Heart left ventricle (tissue), 16 donors: ENCODE measurements around the gene SPARC. TPM values are rescaled to one million over a fixed set of nuclear protein-coding genes. Genes with fewer than 3 reads are reported as not detected.
"Not testable (repeated sequence)": the region's sequence is repeated elsewhere in the genome, so short reads cannot be mapped to it uniquely, and the experiment has no call there.

ENCODE experiments used
- ATAC-seq, 4 donors: fragments of 200-7000 bp; cut with Tn5 transposase; one replicate each; pipeline ENCODE4 v1.9.1; 2020 to 2022; ENCODE audit warnings: moderate library complexity in 4 of 4, mild to moderate bottlenecking in 3 of 4, moderate number of reproducible peaks in 1 of 4
- DNase-seq, 5 donors: peaks; one replicate each; pipeline ENCODE4 v3.0.0-alpha.2; 2020
- H3K27ac ChIP-seq, 12 donors: fragments of 200-600 bp; sonication (generic) in 4 of 12; one replicate each; pipeline versions ENCODE4 v1.5.0 to v1.8.0; 2016 to 2022; ENCODE audit warnings: mild to moderate bottlenecking in 2 of 12
- H3K27me3 ChIP-seq, 9 donors: fragments of 200-600 bp; sonication (generic) in 2 of 9; one replicate each; pipeline versions ENCODE4 v1.5.1 to v1.8.0; 2016 to 2022; ENCODE audit warnings: mild to moderate bottlenecking in 3 of 9
- H3K36me3 ChIP-seq, 9 donors: fragments of 200-600 bp; sonication (generic) in 2 of 9; one replicate each; pipeline versions ENCODE4 v1.5.0 to v1.8.0; 2018 to 2022; ENCODE audit warnings: mild to moderate bottlenecking in 2 of 9
- H3K4me1 ChIP-seq, 12 donors: fragments of 200-600 bp; sonication (generic) in 4 of 12; one replicate each; pipeline versions ENCODE4 v1.5.0 to v1.8.0; 2016 to 2022; ENCODE audit warnings: mild to moderate bottlenecking in 3 of 12
- H3K4me3 ChIP-seq, 12 donors: fragments of 200-600 bp; sonication (generic) in 4 of 12; one replicate each; pipeline versions ENCODE4 v1.5.0 to v1.8.0; 2017 to 2022; ENCODE audit warnings: mild to moderate bottlenecking in 9 of 12, moderate library complexity in 4 of 12
- H3K9me3 ChIP-seq, 12 donors: fragments of 200-600 bp; sonication (generic) in 4 of 12; one replicate each; pipeline versions ENCODE4 v1.5.0 to v1.8.0; 2016 to 2022; ENCODE audit warnings: mild to moderate bottlenecking in 1 of 12
- CTCF ChIP-seq, 12 donors: fragments of 200-600 bp; sonication (generic) in 4 of 12; IDR thresholded peaks; one replicate each; pipeline versions ENCODE4 v1.5.0 to v1.8.0; 2018 to 2022; ENCODE audit warnings: antibody characterized with exemption in 12 of 12, mild to moderate bottlenecking in 5 of 12
- POLR2A ChIP-seq, 2 donors: fragments of 450-650 bp; IDR thresholded peaks; one replicate each; pipeline ENCODE4 v1.6.1; 2017; ENCODE audit warnings: antibody characterized with exemption in 2 of 2, mild to moderate bottlenecking in 2 of 2, moderate library complexity in 2 of 2
- WGBS, 4 donors: extraction: QIAGEN DNeasy Blood & Tissue Kit in 2 of 4; methylation state at CpG; one replicate each; pipeline versions ENCODE4 v1.1.5 to v1.1.7; 2013 to 2018; 5-methylcytosine and 5-hydroxymethylcytosine counted together
- intact Hi-C, 10 donors: fragments of 100-400 bp; cut with DNase I; formaldehyde crosslinking; loops; one replicate each; pipeline versions ENCODE4 v1.11.1 to v1.14.2; 2022
- polyA plus RNA-seq, 2 donors: library from polyadenylated mRNA; stranded (reverse); fragments of 200-250 nt; gene quantifications; one replicate each; pipeline ENCODE4 v1.2.3, GENCODE V29; 2013
- total RNA-seq, 9 donors: library from RNA; depleted of rRNA in 2 of 9; stranded (reverse); fragments of >200 nt in 2 of 9; fragmentation: NEBNext Ultra II Directional in 3 of 9; extraction: Animal tissue kit (Norgen Biotek cat#: 25700) in 3 of 9; gene quantifications; one replicate each; pipeline versions ENCODE4 v1.1.0 to v1.2.4, GENCODE V29; 2016 to 2023
- donor health status: ischemic (EF 13 %, LVEDD 7.1; RV severe dilation, severe dysfunction).
- donor health status: healthy with polysubstance abuse.
- donor health status: DM: no; HTN: yes; CAD: no.
- donor health status: DM: no; HTN: no; CAD: no.
- donor health status: ischemic (EF 25% LVEDD 6.9; RV normal size, moderate dysfunction).
- donor health status: ischemic (EF 25% LVEDD 5.7; RV mildly dilated, moderate dysfunction).
- donor health status: healthy.
- donor health status: DM: yes; HTN: yes; CAD: no.
- donor health status: ischemic (EF 35%, LVEDD 5.7; RV mildly dilated, moderate dysfunction).
- donor health status: nonischemic (EF 11% LVEDD 7.7; RV severe dilation, severe dysfunction).
- donor health status: DM: yes; HTN: yes; CAD: no.
- donor health status: PGD.
- donor health status: ischemic (EF 29% LVEDD 5.4; RV normal size, mild dysfunction).
- donor health status: nonischemic (EF 23%, LVEDD 6.1; RV moderate dilation, normal function).

Gene SPARC
- total and polyA plus RNA-seq, 11 donors = 119 to 1,522 (median 471) TPM

- Histone ChIP-seq H3K9me3 (no peaks in the 10 kb centered on the region), H3K27ac (peak overlapping the region in 7 of 12 donors; percentile 66 to 89 (median 83)), H3K36me3 (no peaks in the 10 kb centered on the region), H3K4me1 (peaks cover 0 to 41% (median 12%) of the 10 kb centered on the region in 12 donors), H3K4me3 (no peak overlapping the region), H3K27me3 (no peaks in the 10 kb centered on the region)
- intact Hi-C loops = loop anchor here in 3 of 10 donors (5.0 kb wide), 1 partner anchor 33 kb away; no protein-coding TSS in a partner anchor
- TF ChIP-seq CTCF (IDR thresholded peaks at IDR 0.05) (no peak), POLR2A (IDR thresholded peaks at IDR 0.05) (no peak)
- WGBS, 4 donors = 88 to 100% (median 95%) methylated on average over 1 of the region's 1 CpG
- DNase-seq (peak in 1 of 5 donors; percentile 2), ATAC-seq (no peak)
Observed at GRCh38 chr5:151695464-151695863, 8.7 kb upstream of the SPARC start.

GRCh38 chr5:151694035-151694485 is 7.3 kb upstream of the SPARC start:
- Histone ChIP-seq H3K4me3 (no peak overlapping the region), H3K36me3 (no peaks in the 10 kb centered on the region), H3K4me1 (peaks cover 0 to 34% (median 11%) of the 10 kb centered on the region in 12 donors), H3K9me3 (no peaks in the 10 kb centered on the region), H3K27me3 (no peaks in the 10 kb centered on the region), H3K27ac (no peak overlapping the region)
- ATAC-seq (no peak), DNase-seq (no peak)
- intact Hi-C loops = no loop called here
- no peak for TF ChIP-seq CTCF (IDR thresholded peaks at IDR 0.05)
- no peak for TF ChIP-seq POLR2A (IDR thresholded peaks at IDR 0.05)
- WGBS, 4 donors = 80 to 88% (median 84%) methylated on average over 3 of the region's 3 CpGs

GRCh38 chr5:151692312-151692711 is 5.6 kb upstream of the SPARC start:
- no peaks in the 10 kb centered on the region for H3K36me3 ChIP-seq
- H3K4me3 ChIP-seq = no peak overlapping the region
- H3K27me3 ChIP-seq = no peaks in the 10 kb centered on the region
- DNase-seq (no peak), ATAC-seq (no peak)
- TF ChIP-seq POLR2A (IDR thresholded peaks at IDR 0.05) (no peak), CTCF (IDR thresholded peaks at IDR 0.05) (no peak)
- intact Hi-C loops = no loop called here
- H3K4me1 ChIP-seq = peaks cover 0 to 24% (median 8%) of the 10 kb centered on the region in 12 donors
- H3K27ac ChIP-seq = no peak overlapping the region
- WGBS, 4 donors = 78 to 86% (median 80%) methylated on average over 3 of the region's 3 CpGs
- no peaks in the 10 kb centered on the region for H3K9me3 ChIP-seq

GRCh38 chr5:151691706-151692105 is 5.0 kb upstream of the SPARC start:
- H3K27me3 ChIP-seq = no peaks in the 10 kb centered on the region
- WGBS, 4 donors = 88 to 96% (median 92%) methylated on average over 3 of the region's 3 CpGs
- intact Hi-C loops = no loop called here

GRCh38 chr5:151689591-151689990 is 2.9 kb upstream of the SPARC start:
- intact Hi-C loops, H3K27ac ChIP-seq, H3K36me3 ChIP-seq, H3K4me3 ChIP-seq, ATAC-seq, H3K27me3 ChIP-seq, H3K9me3 ChIP-seq: not testable (repeated sequence)
- peaks cover 0 to 12% (median 3%) of the 10 kb centered on the region in 12 donors for H3K4me1 ChIP-seq
- DNase-seq = peak in 1 of 5 donors; percentile 4
- 90 to 94% (median 92%) methylated on average over 8 of the region's 8 CpGs for WGBS, 4 donors

More at GRCh38 chr5:151691706-151692105, 5.0 kb upstream of the SPARC start:
- H3K4me1 ChIP-seq = peaks cover 0 to 23% (median 9%) of the 10 kb centered on the region in 12 donors
- no peak overlapping the region for H3K27ac ChIP-seq
- no peaks in the 10 kb centered on the region for H3K36me3 ChIP-seq
- H3K4me3 ChIP-seq = no peak overlapping the region
- DNase-seq (no peak), ATAC-seq (no peak)
- no peak for TF ChIP-seq CTCF (IDR thresholded peaks at IDR 0.05)
- TF ChIP-seq POLR2A (IDR thresholded peaks at IDR 0.05) = no peak
- H3K9me3 ChIP-seq = no peaks in the 10 kb centered on the region
